ENCODE results near the gene RAB1A. TPM values are rescaled to one million over a fixed set of nuclear protein-coding genes. Genes with fewer than 3 reads are reported as not detected.

The RAB1A gene
- total and polyA plus RNA-seq, 2 donors (not counting 1 experiment from before 2014, with no cell fraction given): 26.6 to 42.2 TPM

GRCh38 chr2:65136253-65136652 lies 6.3 kb upstream of the RAB1A start:
- Mint-ChIP-seq H3K27me3 (peaks cover 3% of the 10 kb centered on the region), H3K9me3 (ENCODE audit: insufficient read depth) (no peaks in the 10 kb centered on the region), H3K27ac (no peak overlapping the region), H3K4me1 (peaks cover under 1% of the 10 kb centered on the region), H3K4me3 (no peak overlapping the region)
- H3K79me2 ChIP-seq (ENCODE audit: control insufficient read depth, insufficient read depth, low read length): no peaks in the 10 kb centered on the region
- H3K4me2 ChIP-seq (replicated peaks; ENCODE audit: low read depth, low read length, poor library complexity, severe bottlenecking): no peak overlapping the region
- DNase-seq (no peak), ATAC-seq (ENCODE audit: low read depth) (no peak)
- TF ChIP-seq, protein P1, sequence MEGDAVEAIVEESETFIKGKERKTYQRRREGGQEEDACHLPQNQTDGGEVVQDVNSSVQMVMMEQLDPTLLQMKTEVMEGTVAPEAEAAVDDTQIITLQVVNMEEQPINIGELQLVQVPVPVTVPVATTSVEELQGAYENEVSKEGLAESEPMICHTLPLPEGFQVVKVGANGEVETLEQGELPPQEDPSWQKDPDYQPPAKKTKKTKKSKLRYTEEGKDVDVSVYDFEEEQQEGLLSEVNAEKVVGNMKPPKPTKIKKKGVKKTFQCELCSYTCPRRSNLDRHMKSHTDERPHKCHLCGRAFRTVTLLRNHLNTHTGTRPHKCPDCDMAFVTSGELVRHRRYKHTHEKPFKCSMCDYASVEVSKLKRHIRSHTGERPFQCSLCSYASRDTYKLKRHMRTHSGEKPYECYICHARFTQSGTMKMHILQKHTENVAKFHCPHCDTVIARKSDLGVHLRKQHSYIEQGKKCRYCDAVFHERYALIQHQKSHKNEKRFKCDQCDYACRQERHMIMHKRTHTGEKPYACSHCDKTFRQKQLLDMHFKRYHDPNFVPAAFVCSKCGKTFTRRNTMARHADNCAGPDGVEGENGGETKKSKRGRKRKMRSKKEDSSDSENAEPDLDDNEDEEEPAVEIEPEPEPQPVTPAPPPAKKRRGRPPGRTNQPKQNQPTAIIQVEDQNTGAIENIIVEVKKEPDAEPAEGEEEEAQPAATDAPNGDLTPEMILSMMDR (IDR thresholded peaks at IDR 0.05): no peak
- TF ChIP-seq EZH2 (IDR thresholded peaks at IDR 0.05; ENCODE audit: borderline replicate concordance, insufficient read depth, low read depth, low read length, poor library complexity, severe bottlenecking): no peak
- WGBS (ENCODE audit: insufficient coverage): no CpG with 5 or more reads among the region's 1 CpG
- H2AFZ ChIP-seq (ENCODE audit: insufficient read depth, low read depth, low read length, poor library complexity, severe bottlenecking): no peak overlapping the region
- H3K27ac ChIP-seq (ENCODE audit: low read length in 2 of 2): no peak overlapping the region
- intact Hi-C loops (cut with micrococcal nuclease): no loop called here
- H3K27me3 ChIP-seq (replicated peaks in 1 of 4; ENCODE audit: control extremely low read depth in 1 of 4, control insufficient read depth in 3 of 4, insufficient read depth in 4 of 4, low read length in 3 of 4): no peaks in the 10 kb centered on the region
- no peaks in the 10 kb centered on the region for H3K36me3 ChIP-seq (replicated peaks in 1 of 2; ENCODE audit: control extremely low read depth in 1 of 2, control insufficient read depth in 1 of 2, extremely low read depth in 1 of 2, insufficient read depth in 2 of 2, low read length in 1 of 2)
- no peaks in the 10 kb centered on the region for H3K4me1 ChIP-seq (ENCODE audit: control insufficient read depth in 2 of 2, insufficient read depth in 2 of 2, low read length in 2 of 2)
- no peak overlapping the region for H3K9ac ChIP-seq (ENCODE audit: low read length)
- no peak overlapping the region for H3K4me3 ChIP-seq (ENCODE audit: control extremely low read depth in 1 of 5, extremely low read depth in 1 of 5, insufficient read depth in 1 of 5, low read depth in 2 of 5, low read length in 4 of 5)
- H4K20me1 ChIP-seq (ENCODE audit: control insufficient read depth, insufficient read depth, low read length, poor library complexity, severe bottlenecking): no peaks in the 10 kb centered on the region
- POLR2A ChIA-PET: interaction anchor here (0.7 kb wide), 1 partner anchor 41 kb away, joined by 7 read pairs; no protein-coding TSS in a partner anchor
- CTCF ChIA-PET: no interaction called here
- H3K9me3 ChIP-seq (ENCODE audit: control extremely low read depth in 1 of 3, control insufficient read depth in 2 of 3, insufficient read depth in 1 of 3, low read length in 2 of 3): no peaks in the 10 kb centered on the region

- no peaks in the 10 kb centered on the region for H3K36me3 ChIP-seq (replicated peaks in 1 of 2; ENCODE audit: control extremely low read depth in 1 of 2, control insufficient read depth in 1 of 2, extremely low read depth in 1 of 2, insufficient read depth in 2 of 2, low read length in 1 of 2)
- POLR2A ChIA-PET: no interaction called here
- no peak overlapping the region for H3K27ac ChIP-seq (ENCODE audit: low read length in 2 of 2)
- peaks cover 5% of the 10 kb centered on the region in 2 donors for H3K4me1 ChIP-seq (ENCODE audit: control insufficient read depth in 2 of 2, insufficient read depth in 2 of 2, low read length in 2 of 2)
- no peaks in the 10 kb centered on the region for H3K9me3 ChIP-seq (ENCODE audit: control extremely low read depth in 1 of 3, control insufficient read depth in 2 of 3, insufficient read depth in 1 of 3, low read length in 2 of 3)
- H3K27ac Mint-ChIP-seq: no peak overlapping the region
- H3K79me2 ChIP-seq (ENCODE audit: control insufficient read depth, insufficient read depth, low read length): peaks cover 14% of the 10 kb centered on the region
- no peaks in the 10 kb centered on the region for H3K27me3 ChIP-seq (replicated peaks in 1 of 4; ENCODE audit: control extremely low read depth in 1 of 4, control insufficient read depth in 3 of 4, insufficient read depth in 4 of 4, low read length in 3 of 4)
- no peak overlapping the region for H3K9ac ChIP-seq (ENCODE audit: low read length)
- no peaks in the 10 kb centered on the region for H3K9me3 Mint-ChIP-seq (ENCODE audit: insufficient read depth)
- H4K20me1 ChIP-seq (ENCODE audit: control insufficient read depth, insufficient read depth, low read length, poor library complexity, severe bottlenecking): peaks cover 6% of the 10 kb centered on the region
- intact Hi-C loops (cut with micrococcal nuclease): loop anchor here (5.0 kb wide), 1 partner anchor 202 kb away; no protein-coding TSS in a partner anchor
- no peak for ATAC-seq (ENCODE audit: low read depth)
- TF ChIP-seq, protein P1 (IDR thresholded peaks at IDR 0.05): no peak
- no peak for TF ChIP-seq EZH2 (IDR thresholded peaks at IDR 0.05; ENCODE audit: borderline replicate concordance, insufficient read depth, low read depth, low read length, poor library complexity, severe bottlenecking)
- WGBS (ENCODE audit: insufficient coverage): 89% methylated on average over 3 of the region's 7 CpGs
- DNase-seq: no peak
- H3K4me3 ChIP-seq (ENCODE audit: control extremely low read depth in 1 of 5, extremely low read depth in 1 of 5, insufficient read depth in 1 of 5, low read depth in 2 of 5, low read length in 4 of 5): no peak overlapping the region
- H3K4me3 Mint-ChIP-seq: no peak overlapping the region
- H3K4me2 ChIP-seq (replicated peaks; ENCODE audit: low read depth, low read length, poor library complexity, severe bottlenecking): no peak overlapping the region
- H3K27me3 Mint-ChIP-seq: peaks cover 2% of the 10 kb centered on the region
- no peak overlapping the region for H2AFZ ChIP-seq (ENCODE audit: insufficient read depth, low read depth, low read length, poor library complexity, severe bottlenecking)
- CTCF ChIA-PET: interaction anchor here (0.7 to 1.1 kb wide), 4 partner anchors 22 to 217 kb away, joined by 3 to 5 read pairs (median 4); no protein-coding TSS in a partner anchor
- peaks cover 13% of the 10 kb centered on the region for H3K4me1 Mint-ChIP-seq
Measured at GRCh38 chr2:65134158-65134557, 4.3 kb upstream of the RAB1A start.
